Brain pericyte (primary cell): ENCODE measurements around the gene ZNF337.
"Not testable (repeated sequence)": the region's sequence is repeated elsewhere in the genome, so short reads cannot be mapped to it uniquely, and the experiment has no call there.

Source experiments
- DNase-seq: peaks from one replicate; pipeline ENCODE4 v3.0.0-alpha.2; 2012; ENCODE audit warnings: low read depth, low spot score

ZNF337 gene

GRCh38 chr20:25630615-25631014 is 66.0 kb downstream of the ZNF337 start:
- DNase-seq: not testable (repeated sequence)

GRCh38 chr20:25629816-25630499 is 66.7 kb downstream of the ZNF337 start:
- DNase-seq: no peak

- DNase-seq: no peak
Observed at GRCh38 chr20:25626779-25627178, 69.9 kb downstream of the ZNF337 start.

- DNase-seq: no peak
Observed at GRCh38 chr20:25624500-25624939, 72.1 kb downstream of the ZNF337 start.
